Endodermal cell (in vitro differentiated cells): Measurements from ENCODE around the gene EBP. TPM values are rescaled to one million over a fixed set of nuclear protein-coding genes. Genes with fewer than 3 reads are reported as not detected.

Source experiments
- DNase-seq: peaks from one replicate; pipeline ENCODE4 v3.0.0-alpha.2; 2017
- H3K27ac ChIP-seq: 2 replicates; pipeline ENCODE4 v1.5.1; 2013; ENCODE audit warnings: mild to moderate bottlenecking, low read depth, low read length, moderate library complexity
- H3K27me3 ChIP-seq: 2 replicates; pipeline ENCODE4 v1.6.1; 2013; ENCODE audit warnings: mild to moderate bottlenecking, low read length, moderate library complexity; ENCODE audit not compliant: insufficient read depth, control insufficient read depth, poor library complexity, severe bottlenecking
- H3K36me3 ChIP-seq: 2 replicates; pipeline ENCODE4 v1.7.0; 2013; ENCODE audit warnings: mild to moderate bottlenecking, low read length, moderate library complexity; ENCODE audit not compliant: control insufficient read depth, insufficient read depth
- H3K4me1 ChIP-seq: one replicate; pipeline ENCODE4 v1.7.0; 2013; ENCODE audit warnings: low read length; ENCODE audit not compliant: control insufficient read depth, insufficient read depth
- H3K4me3 ChIP-seq: 2 replicates; pipeline ENCODE4 v1.5.1; 2013; ENCODE audit warnings: mild to moderate bottlenecking, low read length, moderate library complexity
- H3K9ac ChIP-seq: 2 replicates; pipeline ENCODE4 v1.6.1; 2013; ENCODE audit warnings: mild to moderate bottlenecking, low read length, moderate library complexity; ENCODE audit not compliant: poor library complexity, severe bottlenecking; ENCODE audit errors: extremely low read depth
- H3K9me3 ChIP-seq: 2 replicates; pipeline ENCODE4 v1.6.1; 2013; ENCODE audit warnings: mild to moderate bottlenecking, low read length, moderate library complexity; ENCODE audit not compliant: control insufficient read depth
- H3K27ac Mint-ChIP-seq: 2 replicates; pipeline ENCODE4 v1.8.0; 2020; ENCODE audit warnings: mixed read lengths
- H3K27me3 Mint-ChIP-seq: 2 replicates; pipeline ENCODE4 v1.8.0; 2021; ENCODE audit warnings: mild to moderate bottlenecking, mixed read lengths; ENCODE audit not compliant: insufficient read depth
- H3K36me3 Mint-ChIP-seq: 2 replicates; pipeline ENCODE4 v1.8.0; 2020; ENCODE audit warnings: low read depth, mixed read lengths
- H3K4me1 Mint-ChIP-seq: 2 replicates; pipeline ENCODE4 v1.8.0; 2020; ENCODE audit warnings: mixed read lengths
- H3K4me3 Mint-ChIP-seq: 2 replicates; pipeline ENCODE4 v1.8.0; 2020; ENCODE audit warnings: mild to moderate bottlenecking, moderate library complexity, mixed read lengths
- H3K9me3 Mint-ChIP-seq: 2 replicates; pipeline ENCODE4 v1.8.0; 2020; ENCODE audit warnings: mild to moderate bottlenecking, mixed read lengths
- CTCF ChIP-seq: fragments of 200-600 bp; sonication (generic); conservative IDR thresholded peaks from 2 replicates; pipeline ENCODE4 v1.5.0; 2021; ENCODE audit warnings: antibody characterized with exemption, mild to moderate bottlenecking
- WGBS, 2 experiments: methylation state at CpG; one replicate each; pipeline versions ENCODE4 v1.1.5 to v1.1.7; 2013; ENCODE audit warnings: missing lambda C conversion rate in 2 of 2, mixed read lengths in 1 of 2; ENCODE audit not compliant: insufficient coverage in 1 of 2, insufficient read length in 1 of 2; 5-methylcytosine and 5-hydroxymethylcytosine counted together
- total RNA-seq, 2 donors: library from RNA; stranded (reverse); fragmentation: NEBNext Ultra II Directional in 1 of 2; extraction: Animal tissue kit (Norgen Biotek cat#: 25700) in 1 of 2; gene quantifications; 2 replicates in 1 of 2; 3 replicates in 1 of 2; pipeline ENCODE4 v1.2.1, GENCODE V29; 2021

EBP gene
- total RNA-seq, 2 donors from 2014 or later = 105 to 119 TPM

GRCh38 chrX:48576108-48576507, 54.5 kb downstream of the EBP start:
- whole genome bisulfite sequencing, 2 experiments = 93% methylated on average over 6 of the region's 6 CpGs; no CpG with 5 or more reads in 1 of the 2 experiments
- Histone ChIP-seq H3K27me3 (no peaks in the 10 kb centered on the region), H3K36me3 (peaks cover 48% of the 10 kb centered on the region), H3K27ac (no peak overlapping the region), H3K9ac (no peak overlapping the region), H3K4me1 (peaks cover 6% of the 10 kb centered on the region), H3K4me3 (peak overlapping the region; percentile 90), H3K9me3 (no peaks in the 10 kb centered on the region)
- Mint-ChIP-seq H3K9me3 (peaks cover 70% of the 10 kb centered on the region), H3K36me3 (peaks cover 45% of the 10 kb centered on the region), H3K27ac (peak overlapping the region; percentile 7), H3K4me3 (peak overlapping the region; percentile 95), H3K4me1 (peaks cover 14% of the 10 kb centered on the region), H3K27me3 (no peaks in the 10 kb centered on the region)
- no peak for DNase-seq
- no peak for TF ChIP-seq CTCF

Other genes starting within 250 kb of the EBP start
- not detected for gene SSX3, start 165.1 kb upstream of the EBP start, total RNA-seq
- 1 to 10 TPM in 1 of 2 donors, under 1 TPM in 1; 1.00 to 1.5 TPM for gene SSX4, start 138.3 kb upstream of the EBP start, total RNA-seq
- 1 to 10 TPM in 1 of 2 donors, under 1 TPM in 1; 1.00 to 1.5 TPM for gene SSX4B, start 109.8 kb upstream of the EBP start, total RNA-seq
- 10 to 100 TPM; 22.4 to 40.7 TPM for gene SLC38A5, start 51.5 kb upstream of the EBP start, total RNA-seq
- gene FTSJ1, start 45.6 kb upstream of the EBP start, total RNA-seq = 10 to 100 TPM; 47.3 to 54.3 TPM
- gene PORCN, start 12.8 kb upstream of the EBP start, total RNA-seq = 10 to 100 TPM; 51.1 to 54.4 TPM
- 1 to 10 TPM; 7.0 to 7.6 TPM for gene TBC1D25, start 17.9 kb downstream of the EBP start, total RNA-seq
- gene RBM3, start 52.7 kb downstream of the EBP start, total RNA-seq = 100 to 1,000 TPM; 183 to 189 TPM
- 10 to 100 TPM; 51.3 to 51.9 TPM for gene WDR13, start 75.7 kb downstream of the EBP start, total RNA-seq
- gene WAS, start 162.0 kb downstream of the EBP start, total RNA-seq = under 1 TPM; 0.51 to 0.84 TPM
- 10 to 100 TPM in 1 of 2 donors, 1 to 10 TPM in 1; 7.8 to 10.6 TPM for gene SUV39H1, start 174.9 kb downstream of the EBP start, total RNA-seq
- not detected for gene GLOD5, start 239.9 kb downstream of the EBP start, total RNA-seq